NCI-H187 (cell line): ENCODE measurements around the gene MCM10.
"Not testable (repeated sequence)": the region's sequence is repeated elsewhere in the genome, so short reads cannot be mapped to it uniquely, and the experiment has no call there.

Source experiments
- DNase-seq, 2 experiments: peaks; one replicate each; lab custom pipeline; 2025; lab: John Stamatoyannopoulos, UW

The MCM10 gene

GRCh38 chr10:13160934-13161856, at the start of gene MCM10:
Gene MCM10 (plus strand): TSS chr10:13161558. CDS start chr10:13164203, 2,645 bp downstream.
- peak; percentile 83 to 91 for DNase-seq

GRCh38 chr10:13113544-13113943, 47.8 kb upstream of the MCM10 start:
- no peak for DNase-seq

GRCh38 chr10:13115832-13116803, 45.2 kb upstream of the MCM10 start:
- no peak for DNase-seq

- no peak for DNase-seq
Measured at GRCh38 chr10:13117841-13118783, 43.2 kb upstream of the MCM10 start.

GRCh38 chr10:13118784-13119410, 42.5 kb upstream of the MCM10 start:
- DNase-seq, result no peak

GRCh38 chr10:13120786-13121499, 40.4 kb upstream of the MCM10 start:
- DNase-seq, result no peak

GRCh38 chr10:13121500-13121854, 39.9 kb upstream of the MCM10 start:
- DNase-seq, result no peak

GRCh38 chr10:13136651-13137050, 24.7 kb upstream of the MCM10 start:
- DNase-seq, result no peak

- no peak for DNase-seq
Measured at GRCh38 chr10:13139150-13139549, 22.2 kb upstream of the MCM10 start.

- DNase-seq, result no peak
Measured at GRCh38 chr10:13139676-13140075, 21.7 kb upstream of the MCM10 start.

- no peak for DNase-seq
Measured at GRCh38 chr10:13140627-13141190, 20.6 kb upstream of the MCM10 start.

GRCh38 chr10:13143766-13144165, 17.6 kb upstream of the MCM10 start:
- no peak for DNase-seq

GRCh38 chr10:13144814-13145213, 16.5 kb upstream of the MCM10 start:
- DNase-seq, result no peak

- DNase-seq, result no peak
Measured at GRCh38 chr10:13146379-13146778, 15.0 kb upstream of the MCM10 start.

GRCh38 chr10:13147161-13147560, 14.2 kb upstream of the MCM10 start:
- no peak for DNase-seq

GRCh38 chr10:13152296-13152695, 9.1 kb upstream of the MCM10 start:
- DNase-seq, result no peak

GRCh38 chr10:13155860-13156259, 5.5 kb upstream of the MCM10 start:
- not testable (repeated sequence) for DNase-seq

GRCh38 chr10:13158401-13158800, 3.0 kb upstream of the MCM10 start:
- peak; percentile 7 to 36 for DNase-seq

GRCh38 chr10:13161857-13162271, 506 bp downstream of the MCM10 start:
- no peak for DNase-seq

GRCh38 chr10:13163859-13164258, 2.5 kb downstream of the MCM10 start:
- DNase-seq, result no peak
